ENCODE results near the gene ZNF74.

The ZNF74 gene

DNA sequence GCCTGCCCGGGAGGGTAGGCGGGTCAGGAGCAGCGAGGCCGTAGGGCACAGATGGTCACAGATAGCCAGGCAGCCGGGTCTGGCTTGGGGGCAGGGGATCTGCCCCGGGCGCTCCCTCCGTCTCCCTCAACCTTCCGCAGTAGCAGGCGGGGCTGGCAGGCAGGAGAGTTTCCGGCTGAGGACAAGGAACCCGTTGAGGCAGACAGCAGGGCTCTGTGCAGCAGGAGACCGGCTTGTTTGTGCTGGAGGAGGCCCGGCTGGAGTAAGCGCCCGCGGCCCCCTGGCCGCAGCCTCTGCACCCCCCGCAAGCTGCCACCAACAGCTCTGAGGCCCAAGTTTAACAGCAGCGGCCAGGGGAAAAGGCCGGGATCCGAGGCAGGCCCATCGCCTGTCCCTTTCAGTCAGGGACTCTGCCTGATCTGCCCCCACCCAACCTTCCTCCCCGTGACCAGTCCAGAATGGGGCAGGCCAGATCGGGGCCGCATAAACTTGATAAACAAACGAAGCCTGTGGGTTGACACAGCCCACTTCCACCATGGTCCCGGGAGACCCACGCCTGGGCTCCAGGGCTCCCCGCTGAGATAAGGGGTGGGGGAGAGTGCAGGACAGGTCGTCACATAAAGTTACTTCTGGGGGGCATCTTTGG lies 30.1 kb downstream of the ZNF74 start:
- Histone ChIP-seq H3K27me3 (no peaks in the 10 kb centered on the region), H3K36me3 (0 out of 2 replicates have a peak, but pooled peaks cover 3% of the 10 kb centered on the region), H3K9me3 (no peaks in the 10 kb centered on the region), H3K4me3 (ENCODE audit: low read depth, low read length) (no peak overlapping the region), H3K4me1 (peaks cover 26% of the 10 kb centered on the region)
- DNase-seq, result no peak
- TF ChIP-seq CTCF (IDR thresholded peaks at IDR 0.05; ENCODE audit: low read depth, low read length), result no peak

DNA sequence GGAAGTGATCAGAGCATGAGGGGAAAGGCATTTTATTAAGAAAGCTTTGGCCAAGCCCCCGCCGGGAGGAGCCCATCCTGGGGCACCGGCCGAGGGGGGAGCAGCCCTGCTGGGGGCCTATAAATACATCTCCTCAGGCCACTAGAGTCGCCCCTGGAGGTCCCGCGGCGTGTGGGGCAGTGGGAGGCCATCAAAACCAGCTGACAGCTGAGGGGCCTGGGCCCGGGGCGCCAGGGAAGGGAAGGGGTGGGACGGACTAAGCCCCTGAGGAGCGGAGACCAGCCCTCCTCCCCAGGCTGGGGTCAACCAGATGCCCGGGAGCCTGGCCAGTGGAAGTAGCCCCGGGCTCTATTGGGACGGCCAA lies 30.6 kb downstream of the ZNF74 start:
- H3K4me1 ChIP-seq, result peaks cover 26% of the 10 kb centered on the region
- H3K9me3 ChIP-seq, result no peaks in the 10 kb centered on the region
- no peaks in the 10 kb centered on the region for H3K27me3 ChIP-seq
- 0 out of 2 replicates have a peak, but pooled peaks cover 3% of the 10 kb centered on the region for H3K36me3 ChIP-seq
- DNase-seq, result no peak
- H3K4me3 ChIP-seq (ENCODE audit: low read depth, low read length), result no peak overlapping the region
- TF ChIP-seq CTCF (IDR thresholded peaks at IDR 0.05; ENCODE audit: low read depth, low read length), result no peak

GRCh38 chr22:20424932-20425565 lies 31.1 kb downstream of the ZNF74 start:
- Histone ChIP-seq H3K9me3 (no peaks in the 10 kb centered on the region), H3K4me3 (ENCODE audit: low read depth, low read length) (no peak overlapping the region), H3K36me3 (0 out of 2 replicates have a peak, but pooled peaks cover 3% of the 10 kb centered on the region), H3K4me1 (peaks cover 26% of the 10 kb centered on the region), H3K27me3 (no peaks in the 10 kb centered on the region)
- no peak for DNase-seq
- TF ChIP-seq CTCF (IDR thresholded peaks at IDR 0.05; ENCODE audit: low read depth, low read length), result no peak

- Histone ChIP-seq H3K4me1 (peaks cover 26% of the 10 kb centered on the region), H3K4me3 (ENCODE audit: low read depth, low read length) (no peak overlapping the region), H3K9me3 (no peaks in the 10 kb centered on the region), H3K27me3 (no peaks in the 10 kb centered on the region), H3K36me3 (0 out of 2 replicates have a peak, but pooled peaks cover 3% of the 10 kb centered on the region)
- no peak for DNase-seq
- TF ChIP-seq CTCF (IDR thresholded peaks at IDR 0.05; ENCODE audit: low read depth, low read length), result no peak
Observed at GRCh38 chr22:20425566-20426258, 31.8 kb downstream of the ZNF74 start.

GRCh38 chr22:20426259-20426615 lies 32.3 kb downstream of the ZNF74 start:
- H3K4me1 ChIP-seq, result peaks cover 26% of the 10 kb centered on the region
- DNase-seq, result no peak
- no peaks in the 10 kb centered on the region for H3K27me3 ChIP-seq

More at GRCh38 chr22:20426259-20426615, 32.3 kb downstream of the ZNF74 start:
- no peak for TF ChIP-seq CTCF (IDR thresholded peaks at IDR 0.05; ENCODE audit: low read depth, low read length)
- no peaks in the 10 kb centered on the region for H3K9me3 ChIP-seq
- H3K36me3 ChIP-seq, result 0 out of 2 replicates have a peak, but pooled peaks cover 3% of the 10 kb centered on the region
- H3K4me3 ChIP-seq (ENCODE audit: low read depth, low read length), result no peak overlapping the region

Data from BE2C (cell line).